GDM1 (cell line): ENCODE results near the gene TP53RK.
"Not testable (repeated sequence)": the region's sequence is repeated elsewhere in the genome, so short reads cannot be mapped to it uniquely, and the experiment has no call there.

Experiments used
- DNase-seq: peaks from one replicate; lab custom pipeline; 2025; lab: John Stamatoyannopoulos, UW

TP53RK gene

DNA sequence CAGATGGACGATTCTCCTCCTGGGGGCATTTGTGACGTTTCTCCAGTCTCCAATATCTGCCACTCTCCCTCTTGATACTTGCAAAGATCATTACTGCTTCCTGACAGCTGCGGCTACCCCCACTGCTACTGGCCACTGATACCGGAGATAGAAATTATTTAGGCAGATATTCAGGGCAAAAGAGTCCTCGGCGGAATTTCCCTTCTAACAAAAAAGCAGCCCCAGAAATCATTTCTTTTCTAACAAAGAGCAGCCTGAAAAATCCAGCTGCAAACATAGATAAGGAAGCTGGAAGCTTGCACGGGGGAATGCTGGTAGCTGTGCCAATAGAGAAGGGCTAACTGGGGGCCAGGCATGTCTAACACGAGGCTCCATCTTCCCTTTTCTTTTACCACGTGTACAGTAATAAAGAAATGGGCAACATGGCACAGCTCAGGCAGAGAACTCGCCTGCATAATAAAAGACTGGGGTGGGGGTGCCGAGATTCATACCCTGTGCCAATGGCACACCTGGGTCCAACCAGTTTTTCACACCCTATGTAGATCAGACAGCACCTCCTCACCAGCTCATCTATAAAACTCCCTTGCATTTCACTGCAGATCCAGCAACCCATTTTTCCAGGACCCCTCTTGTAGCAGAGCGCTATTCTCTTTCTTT lies 6.1 kb downstream of the TP53RK start:
- DNase-seq: no peak

GRCh38 chr20:46682063-46682821 lies 7.0 kb downstream of the TP53RK start:
- no peak for DNase-seq

- DNase-seq: peak; percentile 13
These were observed 8.0 kb downstream of the TP53RK start for GRCh38 chr20:46681032-46681854.

- DNase-seq: no peak
These were observed 8.6 kb downstream of the TP53RK start for GRCh38 chr20:46680684-46681031.

DNA sequence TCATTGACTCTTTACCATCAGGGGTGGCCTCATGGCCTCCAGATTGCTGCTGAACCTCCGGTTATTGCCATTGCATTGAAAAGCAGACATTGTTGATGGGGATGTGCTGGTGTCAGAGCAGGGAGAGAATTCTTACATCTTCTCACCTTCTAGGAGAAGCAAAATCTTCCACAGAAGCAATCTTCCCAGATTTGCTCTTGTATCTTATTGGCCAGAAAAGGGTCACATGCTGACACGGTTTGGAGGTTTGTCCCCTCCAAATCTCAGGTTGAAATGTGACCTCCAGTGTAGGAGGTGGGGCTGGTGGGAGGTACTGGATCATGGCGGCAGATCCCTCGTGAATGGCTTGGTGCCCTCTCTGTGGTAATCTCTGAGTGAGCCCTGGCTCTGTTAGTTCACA lies 10.7 kb downstream of the TP53RK start:
- no peak for DNase-seq

GRCh38 chr20:46677608-46678007 lies 11.6 kb downstream of the TP53RK start:
- DNase-seq: no peak

DNA sequence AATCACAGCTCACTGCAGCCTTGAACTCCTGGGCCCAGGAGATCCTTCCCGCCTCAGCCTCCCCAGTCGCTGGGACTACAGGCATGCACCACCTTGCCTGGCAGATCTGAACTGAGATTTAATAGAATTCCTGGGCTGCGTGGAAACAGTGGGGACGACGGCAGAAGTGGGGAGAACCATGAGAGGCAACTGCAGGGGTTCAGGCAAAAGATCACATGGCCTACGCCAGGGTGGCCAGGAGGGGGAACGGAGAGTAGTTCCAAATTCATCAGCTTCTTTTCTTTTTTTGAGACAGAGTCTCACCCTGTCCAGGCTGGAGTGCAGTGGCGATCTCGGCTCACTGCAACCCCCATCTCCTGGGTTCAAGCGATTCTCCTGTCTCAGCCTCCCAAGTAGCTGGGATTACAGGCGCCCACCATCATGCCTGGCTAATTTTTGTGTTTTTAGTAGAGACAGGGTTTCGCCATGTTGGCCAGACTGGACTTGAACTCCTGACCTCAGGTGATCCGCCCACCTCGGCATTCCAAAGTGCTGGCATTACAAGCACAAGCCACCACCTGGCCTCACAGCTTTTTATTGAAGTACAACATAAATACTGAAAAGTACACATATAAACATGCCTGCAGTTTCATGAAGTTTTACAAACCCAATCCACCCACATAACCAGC lies 12.5 kb downstream of the TP53RK start:
- DNase-seq: not testable (repeated sequence)

GRCh38 chr20:46674253-46675083 lies 14.8 kb downstream of the TP53RK start:
- no peak for DNase-seq

GRCh38 chr20:46673394-46674252 lies 15.6 kb downstream of the TP53RK start:
- no peak for DNase-seq

GRCh38 chr20:46672543-46673148 lies 16.6 kb downstream of the TP53RK start:
- DNase-seq: no peak

DNA sequence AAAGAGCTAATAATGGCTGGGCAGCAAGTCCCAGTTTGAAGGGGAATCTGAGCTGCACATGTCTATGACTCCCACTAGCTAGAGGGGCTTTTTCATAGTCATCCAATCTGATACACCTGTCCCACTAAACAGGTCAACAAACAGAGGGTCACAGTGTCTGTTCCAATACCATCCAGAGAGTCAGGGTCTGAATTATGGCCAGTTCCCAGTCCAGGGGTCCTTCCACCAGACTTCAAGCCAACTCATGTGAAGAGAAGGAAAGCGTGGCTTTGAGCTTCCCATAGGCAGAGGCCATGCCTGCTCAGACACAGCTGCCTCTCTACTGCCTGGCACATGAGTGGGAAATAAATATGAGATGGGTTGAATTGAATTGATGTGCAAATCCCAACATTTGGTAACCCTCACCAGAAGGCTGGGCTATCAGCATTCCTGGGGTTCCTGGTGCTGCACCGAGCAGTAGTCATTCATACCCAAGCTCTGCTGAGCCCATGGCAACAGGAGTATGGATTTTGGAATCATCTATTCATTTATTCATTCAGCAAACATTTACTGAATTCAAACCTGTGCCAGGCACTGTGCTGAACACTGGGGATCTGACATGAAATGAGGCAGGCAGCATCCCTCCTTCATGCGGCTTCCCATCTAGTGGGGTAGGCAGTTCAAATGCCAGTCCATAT lies 17.2 kb downstream of the TP53RK start:
- no peak for DNase-seq

DNA sequence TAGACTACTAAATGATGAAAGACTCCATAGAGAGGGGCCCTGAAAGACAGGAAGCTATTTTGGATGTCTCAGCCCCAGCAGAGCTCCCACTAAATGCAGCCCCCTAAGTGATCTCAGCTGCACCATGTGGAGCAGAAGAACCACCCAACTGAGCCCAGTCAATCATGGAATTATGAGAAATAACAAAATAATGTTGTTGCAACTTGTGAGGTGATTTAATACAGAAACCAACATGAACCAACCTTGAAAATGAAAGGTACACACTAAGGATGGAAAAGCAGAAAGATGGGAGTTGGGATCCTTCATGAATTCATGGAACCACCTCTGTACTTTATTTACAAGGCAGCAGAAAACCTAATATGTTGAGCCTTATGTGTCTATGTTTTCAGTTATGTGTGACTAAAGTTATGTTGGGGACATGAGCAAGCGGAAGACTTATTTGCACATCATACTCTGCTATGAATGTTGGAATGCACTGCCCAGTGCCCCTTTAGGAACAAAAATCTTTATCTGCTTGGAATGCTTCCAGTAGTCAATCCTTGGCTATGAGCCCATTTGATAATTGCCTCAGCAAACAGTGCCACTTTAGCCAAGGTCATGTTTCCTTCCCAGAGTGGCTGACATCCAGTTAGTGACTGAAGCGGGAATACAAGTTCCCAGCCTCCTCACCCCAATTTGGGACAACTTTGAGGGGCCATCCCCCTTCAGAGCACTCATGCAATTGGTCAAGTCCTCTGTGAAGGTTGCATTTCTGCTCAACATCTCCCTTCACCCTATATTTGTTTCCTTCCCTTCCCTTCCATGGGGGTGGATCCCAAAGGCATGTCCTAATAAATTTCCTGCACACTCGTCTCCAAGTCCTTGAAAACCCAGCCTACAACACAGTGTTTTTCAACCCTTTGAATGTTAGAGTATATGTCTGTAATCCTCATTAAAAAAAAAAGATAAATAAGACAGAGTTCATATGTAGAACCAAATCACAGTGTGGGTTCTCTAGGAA lies 18.4 kb downstream of the TP53RK start:
- DNase-seq: no peak

DNA sequence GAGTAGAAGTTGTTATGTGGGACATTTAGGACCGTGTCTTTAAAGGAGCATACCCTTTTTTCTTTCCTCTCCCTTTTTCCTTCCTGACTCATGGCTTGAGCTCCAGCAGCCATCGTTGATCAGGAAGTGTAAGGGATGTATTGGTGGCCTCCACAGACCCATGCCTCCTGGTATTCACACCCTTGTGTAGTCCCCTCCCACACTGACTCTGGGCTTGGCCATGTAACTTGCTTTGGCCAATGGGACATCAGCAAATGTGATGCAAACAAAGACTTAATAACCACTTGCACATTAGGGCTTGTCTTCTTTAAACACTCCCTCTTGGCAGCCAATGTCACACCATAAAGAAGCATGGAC lies 19.0 kb downstream of the TP53RK start:
- DNase-seq: no peak

GRCh38 chr20:46666818-46667515 lies 22.3 kb downstream of the TP53RK start:
- DNase-seq: no peak

DNA sequence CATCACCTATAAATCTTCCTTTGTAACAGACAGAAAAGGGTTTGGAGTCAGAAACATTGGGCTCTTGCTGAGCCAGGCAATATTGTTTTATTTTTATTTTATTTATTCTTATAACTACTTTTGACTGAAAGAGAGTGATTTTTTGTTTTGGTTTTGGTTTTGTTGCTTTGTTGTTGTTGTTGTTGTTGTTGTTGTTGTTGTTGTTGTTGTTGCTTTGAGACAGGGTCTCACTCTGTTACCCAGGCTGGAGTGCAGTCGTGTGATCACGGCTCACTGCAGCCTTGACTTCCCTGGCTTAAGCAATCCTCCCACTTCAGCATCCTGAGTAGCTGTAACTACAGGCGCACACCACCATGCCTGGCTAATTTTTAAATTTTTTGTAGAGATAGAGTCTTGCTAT lies 22.9 kb downstream of the TP53RK start:
- no peak for DNase-seq

GRCh38 chr20:46665602-46666001 lies 23.6 kb downstream of the TP53RK start:
- DNase-seq: no peak

DNA sequence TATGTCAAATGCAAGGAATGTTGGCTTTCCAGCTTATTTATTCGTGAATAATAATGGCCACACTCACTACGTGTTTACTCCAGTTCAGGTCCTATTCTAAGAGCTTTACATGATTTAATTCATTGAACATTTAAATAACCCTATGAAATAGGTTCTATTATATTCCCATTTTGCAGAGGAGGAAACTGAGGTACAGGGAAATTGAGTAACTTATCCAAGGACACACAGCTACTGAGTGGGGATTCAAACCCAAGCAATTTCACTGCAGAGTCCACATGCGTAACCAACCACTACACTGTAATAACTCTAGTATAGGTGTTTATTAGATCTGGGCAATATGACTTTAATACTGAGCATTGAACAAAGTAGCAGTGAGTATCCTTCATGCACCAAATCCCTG lies 25.7 kb downstream of the TP53RK start:
- DNase-seq: no peak

- DNase-seq: no peak
These were observed 27.6 kb downstream of the TP53RK start for GRCh38 chr20:46661659-46662058.
